ENCODE data around the gene FABP6. TPM values are rescaled to one million over a fixed set of nuclear protein-coding genes. Genes with fewer than 3 reads are reported as not detected.

The FABP6 gene
- total and polyA plus RNA-seq, 3 donors from 2014 or later, result 0.94 to 4.0 (median 1.5) TPM

DNA sequence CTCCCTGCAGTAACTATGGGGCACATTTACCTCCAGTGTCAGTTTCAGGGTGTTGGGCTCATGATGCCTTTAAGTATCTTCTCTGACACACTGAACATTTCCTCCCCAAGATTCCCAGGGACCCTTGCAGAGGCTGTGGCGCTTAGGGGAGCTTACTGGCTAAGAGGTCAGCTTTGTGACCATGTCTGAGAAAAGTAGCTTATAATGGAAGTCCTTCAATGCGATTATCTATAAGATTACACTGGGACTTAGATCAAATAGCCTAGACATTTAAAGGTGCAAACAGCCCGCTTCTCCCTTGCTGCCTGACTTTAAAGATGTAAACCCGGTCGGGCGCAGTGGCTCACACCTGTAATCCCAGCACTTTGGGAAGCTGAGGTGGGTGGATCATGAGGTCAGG, 25.4 kb downstream of the FABP6 start:
- Histone ChIP-seq H3K4me1 (no peaks in the 10 kb centered on the region), H3K27ac (no peak overlapping the region), H3K27me3 (no peaks in the 10 kb centered on the region), H3K9me3 (no peaks in the 10 kb centered on the region), H3K4me3 (no peak overlapping the region), H3K36me3 (ENCODE audit: low read depth, missing control alignments) (no peaks in the 10 kb centered on the region)
- no peak for DNase-seq
- 92% methylated on average over 6 of the region's 6 CpGs for WGBS, 2 donors
- intact Hi-C loops (cut with DNase I; ENCODE audit: low total_unique reads), result no loop called here
- TF ChIP-seq POLR2A (IDR thresholded peaks at IDR 0.05), result no peak
- TF ChIP-seq, protein P1, sequence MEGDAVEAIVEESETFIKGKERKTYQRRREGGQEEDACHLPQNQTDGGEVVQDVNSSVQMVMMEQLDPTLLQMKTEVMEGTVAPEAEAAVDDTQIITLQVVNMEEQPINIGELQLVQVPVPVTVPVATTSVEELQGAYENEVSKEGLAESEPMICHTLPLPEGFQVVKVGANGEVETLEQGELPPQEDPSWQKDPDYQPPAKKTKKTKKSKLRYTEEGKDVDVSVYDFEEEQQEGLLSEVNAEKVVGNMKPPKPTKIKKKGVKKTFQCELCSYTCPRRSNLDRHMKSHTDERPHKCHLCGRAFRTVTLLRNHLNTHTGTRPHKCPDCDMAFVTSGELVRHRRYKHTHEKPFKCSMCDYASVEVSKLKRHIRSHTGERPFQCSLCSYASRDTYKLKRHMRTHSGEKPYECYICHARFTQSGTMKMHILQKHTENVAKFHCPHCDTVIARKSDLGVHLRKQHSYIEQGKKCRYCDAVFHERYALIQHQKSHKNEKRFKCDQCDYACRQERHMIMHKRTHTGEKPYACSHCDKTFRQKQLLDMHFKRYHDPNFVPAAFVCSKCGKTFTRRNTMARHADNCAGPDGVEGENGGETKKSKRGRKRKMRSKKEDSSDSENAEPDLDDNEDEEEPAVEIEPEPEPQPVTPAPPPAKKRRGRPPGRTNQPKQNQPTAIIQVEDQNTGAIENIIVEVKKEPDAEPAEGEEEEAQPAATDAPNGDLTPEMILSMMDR (IDR thresholded peaks at IDR 0.05), result no peak

DNA sequence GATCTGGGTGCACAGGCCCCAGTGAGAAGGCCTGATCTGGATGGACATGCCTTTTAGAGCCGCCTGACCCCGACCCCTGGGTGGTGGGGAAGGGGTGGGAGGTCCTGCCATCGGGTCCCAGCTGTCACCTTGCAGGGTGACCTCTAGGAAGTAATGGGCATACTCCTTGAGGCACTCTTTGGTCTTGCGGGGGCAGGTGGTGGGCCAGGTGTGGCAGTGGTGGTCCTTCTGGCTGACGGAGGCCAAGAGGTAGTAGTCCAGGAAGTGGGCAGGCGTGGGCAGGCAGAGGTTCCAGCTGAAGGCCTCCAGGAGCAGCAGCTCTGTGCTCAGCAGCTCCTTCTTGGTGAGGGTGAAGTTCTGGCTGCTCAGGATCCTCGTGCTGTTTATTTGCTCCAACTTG, 30.0 kb downstream of the FABP6 start:
- no peak for DNase-seq
- Histone ChIP-seq H3K4me1 (peaks cover 31% of the 10 kb centered on the region), H3K9me3 (no peaks in the 10 kb centered on the region), H3K27me3 (no peaks in the 10 kb centered on the region), H3K4me3 (no peak overlapping the region), H3K36me3 (ENCODE audit: low read depth, missing control alignments) (no peaks in the 10 kb centered on the region), H3K27ac (peak overlapping the region; percentile 77 to 86)
- WGBS, 2 donors, result 91 to 93% methylated on average over 6 to 7 of the region's 7 CpGs
- TF ChIP-seq POLR2A (IDR thresholded peaks at IDR 0.05), result no peak
- TF ChIP-seq, protein P1 (IDR thresholded peaks at IDR 0.05), result no peak
- intact Hi-C loops (cut with DNase I; ENCODE audit: low total_unique reads), result no loop called here

DNA sequence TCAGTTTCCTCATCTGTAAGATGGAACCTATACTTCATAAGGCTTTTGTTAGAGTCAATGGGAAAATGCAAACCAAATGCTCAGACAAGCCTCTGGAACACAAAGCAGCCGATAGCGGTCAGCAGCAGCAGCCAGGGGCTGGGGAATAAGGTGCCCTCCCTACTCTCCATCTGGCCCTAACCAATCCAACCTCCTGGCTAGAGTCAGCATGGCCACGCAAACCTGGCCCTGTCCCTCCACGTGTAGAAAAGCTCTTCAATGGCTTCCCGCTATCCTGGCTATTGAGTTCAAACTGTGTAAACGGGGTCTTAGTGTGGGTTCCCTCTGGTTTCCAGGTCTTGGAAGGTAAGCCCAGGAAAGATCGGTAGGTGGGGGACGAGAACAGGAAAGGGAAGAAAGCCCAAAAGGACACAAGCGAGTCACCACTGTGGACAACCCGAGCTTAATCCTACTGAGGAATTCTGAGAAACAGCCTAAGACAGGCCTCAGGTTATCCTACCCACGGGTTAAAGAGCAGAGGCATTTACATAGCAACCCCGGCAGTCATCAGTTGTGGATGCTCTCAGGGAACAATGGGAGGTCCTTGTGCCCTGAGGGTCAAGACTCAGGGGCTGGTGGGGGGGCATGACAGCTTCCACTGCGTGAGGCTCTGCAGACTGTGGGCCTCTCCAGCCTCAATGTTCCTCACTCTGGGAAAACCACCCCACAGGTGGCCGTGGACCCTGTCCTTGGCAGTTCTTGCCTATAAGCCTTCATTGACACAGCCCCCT, 30.9 kb downstream of the FABP6 start:
- H3K27me3 ChIP-seq, result no peaks in the 10 kb centered on the region
- 81 to 88% methylated on average over 13 to 14 of the region's 14 CpGs for WGBS, 2 donors
- H3K4me1 ChIP-seq, result peaks cover 31% of the 10 kb centered on the region
- peak overlapping the region; percentile 77 to 86 for H3K27ac ChIP-seq
- no peaks in the 10 kb centered on the region for H3K36me3 ChIP-seq (ENCODE audit: low read depth, missing control alignments)
- intact Hi-C loops (cut with DNase I; ENCODE audit: low total_unique reads), result no loop called here
- no peak for DNase-seq
- no peaks in the 10 kb centered on the region for H3K9me3 ChIP-seq
- H3K4me3 ChIP-seq, result no peak overlapping the region
- TF ChIP-seq, protein P1 (IDR thresholded peaks at IDR 0.05), result no peak
- TF ChIP-seq POLR2A (IDR thresholded peaks at IDR 0.05), result no peak

DNA sequence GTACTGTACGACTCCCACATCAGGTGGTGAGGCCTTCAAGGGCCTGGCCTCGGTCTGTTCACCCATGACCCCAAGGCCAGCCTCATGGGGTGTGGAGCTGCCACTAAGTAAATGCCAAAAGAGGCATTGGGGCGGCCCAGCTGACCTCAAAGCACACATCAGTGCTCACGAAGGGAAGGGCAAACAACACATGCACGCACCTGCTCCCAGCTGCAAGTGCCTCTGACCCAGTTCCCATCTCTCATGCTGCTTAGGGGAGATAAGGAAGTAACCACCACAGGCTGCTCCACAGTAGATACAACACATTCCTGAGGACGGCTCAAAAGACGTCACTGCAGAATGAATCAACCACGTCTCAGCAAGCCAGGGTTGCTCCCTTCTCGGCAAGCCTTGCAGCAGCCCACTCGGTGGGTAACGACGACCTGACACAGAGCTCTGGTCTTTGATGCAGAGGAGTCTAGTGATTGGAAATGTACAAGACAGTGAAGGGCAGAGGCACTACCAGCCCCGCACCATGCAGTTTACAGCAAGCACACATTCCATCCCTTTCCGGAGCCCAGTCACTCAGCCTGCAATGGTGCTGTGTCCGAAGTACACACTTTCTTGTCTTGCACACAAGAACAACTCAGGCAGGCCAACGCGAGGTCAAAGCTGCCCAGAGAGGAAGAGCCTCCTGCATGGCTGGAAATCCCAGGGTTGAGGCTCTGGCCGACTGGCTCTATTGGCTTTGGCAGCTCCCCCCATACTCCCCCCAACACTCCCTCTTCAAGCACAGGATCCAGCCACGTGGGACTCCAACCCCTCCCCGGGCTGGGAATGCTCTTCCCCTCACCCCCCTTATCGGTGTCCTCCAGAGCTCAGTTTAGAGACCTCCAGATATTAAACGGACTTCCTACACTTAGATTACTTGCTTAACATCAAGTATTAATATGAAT, 31.8 kb downstream of the FABP6 start:
- Histone ChIP-seq H3K36me3 (ENCODE audit: low read depth, missing control alignments) (no peaks in the 10 kb centered on the region), H3K27me3 (no peaks in the 10 kb centered on the region), H3K4me1 (peaks cover 34% of the 10 kb centered on the region), H3K9me3 (no peaks in the 10 kb centered on the region), H3K27ac (peak overlapping the region; percentile 77 to 86), H3K4me3 (no peak overlapping the region)
- TF ChIP-seq POLR2A (IDR thresholded peaks at IDR 0.05), result no peak
- TF ChIP-seq, protein P1 (IDR thresholded peaks at IDR 0.05), result no peak
- peak; percentile 91 for DNase-seq
- intact Hi-C loops (cut with DNase I; ENCODE audit: low total_unique reads), result no loop called here
- 39 to 52% methylated on average over 21 to 22 of the region's 22 CpGs for WGBS, 2 donors

Measured in testis (tissue), 3 donors.